ENCODE results near the gene ATP9B. TPM values are rescaled to one million over a fixed set of nuclear protein-coding genes. Genes with fewer than 3 reads are reported as not detected.

The ATP9B gene
- total RNA-seq, 1 experiment from 2014 or later: 25.6 TPM

GRCh38 chr18:79406708-79407107, 337.5 kb downstream of the ATP9B start:
- Mint-ChIP-seq H3K9me3 (ENCODE audit: low read depth, unreplicated experiment) (no peaks in the 10 kb centered on the region), H3K27ac (ENCODE audit: unreplicated experiment) (no peak overlapping the region), H3K4me3 (ENCODE audit: low read depth, unreplicated experiment) (no peak overlapping the region), H3K4me1 (ENCODE audit: low read depth, unreplicated experiment) (no peaks in the 10 kb centered on the region), H3K27me3 (ENCODE audit: unreplicated experiment) (no peaks in the 10 kb centered on the region), H3K36me3 (ENCODE audit: insufficient read depth, unreplicated experiment) (peaks cover 11% of the 10 kb centered on the region)
- no peak for TF ChIP-seq CTCF (IDR thresholded peaks at IDR 0.05; ENCODE audit: unreplicated experiment)
- CTCF ChIA-PET: no interaction called here
- BruUV-seq (replicated peaks): no TSS peak
- DNase-seq: no peak
- intact Hi-C loops (cut with micrococcal nuclease; ENCODE audit: unreplicated experiment): no loop called here

- no TSS peak for BruUV-seq (replicated peaks)
- H3K27me3 Mint-ChIP-seq (ENCODE audit: unreplicated experiment): no peaks in the 10 kb centered on the region
These were observed 340.1 kb downstream of the ATP9B start for GRCh38 chr18:79409313-79409712.

GRCh38 chr18:79410171-79410641, 341.0 kb downstream of the ATP9B start:
- H3K9me3 Mint-ChIP-seq (ENCODE audit: low read depth, unreplicated experiment): peaks cover 2% of the 10 kb centered on the region
- peaks cover 11% of the 10 kb centered on the region for H3K36me3 Mint-ChIP-seq (ENCODE audit: insufficient read depth, unreplicated experiment)
- intact Hi-C loops (cut with micrococcal nuclease; ENCODE audit: unreplicated experiment): no loop called here
- no peak for DNase-seq
- CTCF ChIA-PET: no interaction called here
- TF ChIP-seq CTCF (IDR thresholded peaks at IDR 0.05; ENCODE audit: unreplicated experiment): no peak
- no peaks in the 10 kb centered on the region for H3K4me1 Mint-ChIP-seq (ENCODE audit: low read depth, unreplicated experiment)
- H3K27me3 Mint-ChIP-seq (ENCODE audit: unreplicated experiment): no peaks in the 10 kb centered on the region
- BruUV-seq (replicated peaks): no TSS peak
- H3K27ac Mint-ChIP-seq (ENCODE audit: unreplicated experiment): no peak overlapping the region
- H3K4me3 Mint-ChIP-seq (ENCODE audit: low read depth, unreplicated experiment): no peak overlapping the region

More at GRCh38 chr18:79409313-79409712, 340.1 kb downstream of the ATP9B start:
- no peak for DNase-seq
- Mint-ChIP-seq H3K27ac (ENCODE audit: unreplicated experiment) (no peak overlapping the region), H3K4me1 (ENCODE audit: low read depth, unreplicated experiment) (no peaks in the 10 kb centered on the region), H3K36me3 (ENCODE audit: insufficient read depth, unreplicated experiment) (peaks cover 11% of the 10 kb centered on the region), H3K4me3 (ENCODE audit: low read depth, unreplicated experiment) (no peak overlapping the region), H3K9me3 (ENCODE audit: low read depth, unreplicated experiment) (peaks cover 2% of the 10 kb centered on the region)
- intact Hi-C loops (cut with micrococcal nuclease; ENCODE audit: unreplicated experiment): no loop called here
- no peak for TF ChIP-seq CTCF (IDR thresholded peaks at IDR 0.05; ENCODE audit: unreplicated experiment)
- CTCF ChIA-PET: no interaction called here

- TF ChIP-seq CTCF (IDR thresholded peaks at IDR 0.05; ENCODE audit: unreplicated experiment): no peak
- no peaks in the 10 kb centered on the region for H3K27me3 Mint-ChIP-seq (ENCODE audit: unreplicated experiment)
These were observed 341.8 kb downstream of the ATP9B start for GRCh38 chr18:79410731-79411613.

More at GRCh38 chr18:79410731-79411613, 341.8 kb downstream of the ATP9B start:
- no TSS peak for BruUV-seq (replicated peaks)
- no peak for DNase-seq
- H3K36me3 Mint-ChIP-seq (ENCODE audit: insufficient read depth, unreplicated experiment): peaks cover 9% of the 10 kb centered on the region
- no peaks in the 10 kb centered on the region for H3K4me1 Mint-ChIP-seq (ENCODE audit: low read depth, unreplicated experiment)
- no peak overlapping the region for H3K27ac Mint-ChIP-seq (ENCODE audit: unreplicated experiment)
- no peak overlapping the region for H3K4me3 Mint-ChIP-seq (ENCODE audit: low read depth, unreplicated experiment)
- intact Hi-C loops (cut with micrococcal nuclease; ENCODE audit: unreplicated experiment): no loop called here
- CTCF ChIA-PET: no interaction called here
- H3K9me3 Mint-ChIP-seq (ENCODE audit: low read depth, unreplicated experiment): peaks cover 2% of the 10 kb centered on the region
